GM23338 (cell line): Measurements from ENCODE around the gene DDX25. TPM values are rescaled to one million over a fixed set of nuclear protein-coding genes. Genes with fewer than 3 reads are reported as not detected.

Experiments used
- ATAC-seq: fragments of 200-7000 bp; cut with Tn5 transposase; 3 replicates; pipeline ENCODE4 v1.9.1; 2020
- DNase-seq: peaks from one replicate; pipeline ENCODE4 v3.0.0-alpha.2; 2015; ENCODE audit warnings: low spot score
- H2AFZ ChIP-seq: fragments of 200-600 bp; sonication (generic); 2 replicates; pipeline ENCODE4 v1.8.0; 2016; ENCODE audit warnings: antibody characterized with exemption, mild to moderate bottlenecking, moderate library complexity
- H3F3A ChIP-seq: fragments of 200-600 bp; sonication (generic); replicated peaks from 2 replicates; pipeline ENCODE4 v1.8.0; 2017; ENCODE audit warnings: antibody characterized with exemption, mixed run types, low read depth
- H3K27ac ChIP-seq: fragments of 200-600 bp; sonication (generic); 2 replicates; pipeline ENCODE4 v1.6.1; 2016; ENCODE audit warnings: low read depth
- H3K27me3 ChIP-seq: fragments of 200-600 bp; sonication (generic); 2 replicates; pipeline ENCODE4 v1.8.0; 2016; ENCODE audit warnings: mild to moderate bottlenecking, mixed run types, moderate library complexity; ENCODE audit not compliant: insufficient read depth
- H3K36me3 ChIP-seq: fragments of 200-600 bp; sonication (generic); 2 replicates; pipeline ENCODE4 v1.8.0; 2016; ENCODE audit warnings: mild to moderate bottlenecking; ENCODE audit not compliant: insufficient read depth
- H3K4me1 ChIP-seq: fragments of 200-600 bp; sonication (generic); 2 replicates; pipeline ENCODE4 v1.8.0; 2016; ENCODE audit warnings: mild to moderate bottlenecking, moderate library complexity; ENCODE audit not compliant: insufficient read depth
- H3K4me2 ChIP-seq: fragments of 200-600 bp; sonication (generic); 2 replicates; pipeline ENCODE4 v1.7.1; 2017; ENCODE audit warnings: mixed run types
- H3K4me3 ChIP-seq: fragments of 200-600 bp; sonication (generic); 2 replicates; pipeline ENCODE4 v1.6.1; 2016; ENCODE audit warnings: mixed run types
- H3K79me2 ChIP-seq: fragments of 200-600 bp; sonication (generic); replicated peaks from 2 replicates; pipeline ENCODE4 v1.8.0; 2017; ENCODE audit warnings: mild to moderate bottlenecking; ENCODE audit not compliant: insufficient read depth
- H3K9me2 ChIP-seq: fragments of 200-600 bp; sonication (generic); 2 replicates; pipeline ENCODE4 v1.8.0; 2017; ENCODE audit not compliant: insufficient read depth
- H4K20me1 ChIP-seq: fragments of 200-600 bp; sonication (generic); replicated peaks from 2 replicates; pipeline ENCODE4 v1.8.0; 2017; ENCODE audit warnings: mild to moderate bottlenecking; ENCODE audit not compliant: insufficient read depth
- H3K27ac Mint-ChIP-seq: 2 replicates; pipeline ENCODE4 v1.8.0; 2020; ENCODE audit warnings: inconsistent platforms, mild to moderate bottlenecking, moderate library complexity, mixed read lengths
- H3K27me3 Mint-ChIP-seq: 3 replicates; pipeline ENCODE4 v1.8.0; 2022; ENCODE audit warnings: low read depth, mild to moderate bottlenecking, moderate library complexity, mixed read lengths, inconsistent platforms; ENCODE audit not compliant: insufficient read depth, poor library complexity
- H3K36me3 Mint-ChIP-seq: 3 replicates; pipeline ENCODE4 v1.8.0; 2021; ENCODE audit warnings: low read depth, mild to moderate bottlenecking, inconsistent platforms, moderate library complexity, mixed read lengths
- H3K4me1 Mint-ChIP-seq: 3 replicates; pipeline ENCODE4 v1.8.0; 2020; ENCODE audit warnings: mild to moderate bottlenecking, inconsistent platforms, mixed read lengths
- H3K4me3 Mint-ChIP-seq: 3 replicates; pipeline ENCODE4 v1.8.0; 2021; ENCODE audit warnings: moderate library complexity, mild to moderate bottlenecking, inconsistent platforms, mixed read lengths
- H3K9me3 Mint-ChIP-seq: 3 replicates; pipeline ENCODE4 v1.8.0; 2020; ENCODE audit warnings: moderate library complexity, mild to moderate bottlenecking, inconsistent platforms, mixed read lengths
- CREB1 ChIP-seq: fragments of 250-450 bp; sonication (Bioruptor Pico); IDR thresholded peaks from 2 replicates; pipeline ENCODE4 v1.5.0; 2020; ENCODE audit warnings: low read depth, mild to moderate bottlenecking, moderate library complexity
- EZH2 ChIP-seq: fragments of 200-600 bp; sonication (generic); IDR thresholded peaks from one replicate; pipeline ENCODE4 v1.8.0; 2017; ENCODE audit warnings: antibody characterized with exemption, mild to moderate bottlenecking, low read depth; ENCODE audit not compliant: unreplicated experiment
- EZH2phosphoT487 ChIP-seq: fragments of 200-600 bp; sonication (generic); IDR thresholded peaks from one replicate; pipeline ENCODE4 v1.8.1; 2018; ENCODE audit warnings: antibody characterized with exemption; ENCODE audit not compliant: unreplicated experiment
- JUNB ChIP-seq: IDR thresholded peaks from one replicate; pipeline ENCODE4 v1.6.1; 2016; ENCODE audit warnings: antibody characterized with exemption; ENCODE audit not compliant: unreplicated experiment
- NANOG ChIP-seq: IDR thresholded peaks from 2 replicates; pipeline ENCODE4 v1.6.1; 2016; ENCODE audit warnings: antibody characterized with exemption, borderline replicate concordance
- POLR2AphosphoS5 ChIP-seq: IDR thresholded peaks from 2 replicates; pipeline ENCODE4 v1.6.1; 2016; ENCODE audit warnings: antibody characterized with exemption, low read depth
- STAT1 ChIP-seq: IDR thresholded peaks from one replicate; pipeline ENCODE4 v1.6.1; 2016; ENCODE audit warnings: antibody characterized with exemption; ENCODE audit not compliant: unreplicated experiment
- ZNF114 ChIP-seq: fragments of 250-450 bp; sonication (Bioruptor Pico); IDR thresholded peaks from 2 replicates; pipeline ENCODE4 v1.5.0; 2020; ENCODE audit warnings: mild to moderate bottlenecking, moderate library complexity
- ZNF331 ChIP-seq: fragments of 250-450 bp; sonication (Bioruptor Pico); IDR thresholded peaks from 2 replicates; pipeline ENCODE4 v1.5.0; 2020; ENCODE audit warnings: low read depth, mild to moderate bottlenecking, moderate library complexity
- polyA plus RNA-seq: library from polyadenylated mRNA; unstranded; fragments of >200 nt; fragmentation: Nextera tagmentation; extraction: Ambion mirVana; gene quantifications from 2 replicates; pipeline ENCODE4 v1.2.1, GENCODE V29; 2016
- total RNA-seq: library from RNA; depleted of rRNA; stranded (reverse); fragments of >200 nt; shearing (Covaris generic); gene quantifications from 2 replicates; pipeline ENCODE4 v1.2.3, GENCODE V29; 2014
- TF ChIP-seq, protein P1 (sequence below): IDR thresholded peaks from 2 replicates; pipeline ENCODE4 v1.6.1; 2016; ENCODE audit warnings: antibody characterized with exemption
- TF ChIP-seq, protein P2 (sequence below): IDR thresholded peaks from one replicate; pipeline ENCODE4 v1.6.1; 2018; ENCODE audit warnings: antibody characterized with exemption; ENCODE audit not compliant: unreplicated experiment
- TF ChIP-seq, protein P3 (sequence below): fragments of 250-450 bp; sonication (Bioruptor Pico); IDR thresholded peaks from 2 replicates; pipeline ENCODE4 v1.5.0; 2020; ENCODE audit warnings: mild to moderate bottlenecking, moderate library complexity
- TF ChIP-seq, protein P4 (sequence below), 2 experiments: fragments of 200-600 bp in 1 of 2; sonication (generic) in 1 of 2; conservative IDR thresholded peaks; 2 replicates each; pipeline versions ENCODE4 v1.5.1 to v1.6.1; 2016 to 2017; ENCODE audit warnings: antibody characterized with exemption in 2 of 2, low read depth in 2 of 2, mild to moderate bottlenecking in 2 of 2, moderate library complexity in 1 of 2

Gene DDX25
- total and polyA plus RNA-seq, 2 experiments from 2014 or later, result 20.6 to 23.6 TPM

DNA sequence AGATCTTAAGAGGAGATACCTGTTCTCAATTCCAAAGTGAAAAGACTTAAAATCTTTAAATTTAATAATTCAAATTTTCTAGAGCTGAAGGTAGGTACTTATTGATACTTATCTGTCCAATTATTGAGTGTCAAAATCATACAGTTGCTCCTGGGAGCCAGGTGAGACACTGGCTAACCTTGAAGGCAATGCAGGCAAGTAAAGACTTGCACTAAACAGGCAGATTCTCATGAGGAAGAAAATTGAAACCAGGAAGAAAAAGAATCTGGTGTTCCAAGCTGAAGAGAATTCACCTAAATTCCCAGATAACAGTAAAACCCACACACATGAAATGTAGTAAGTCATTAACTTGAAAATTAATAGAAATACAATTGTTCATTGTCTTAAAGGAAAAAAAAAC, 71.8 kb downstream of the DDX25 start:
- Histone ChIP-seq H3K79me2 (no peaks in the 10 kb centered on the region), H3K9me2 (no peaks in the 10 kb centered on the region), H3K36me3 (no peaks in the 10 kb centered on the region), H3K4me3 (no peak overlapping the region), H2AFZ (no peak overlapping the region), H3K4me2 (no peak overlapping the region), H3F3A (no peaks in the 10 kb centered on the region), H3K4me1 (0 out of 2 replicates have a peak, but pooled peaks cover 10% of the 10 kb centered on the region), H3K27me3 (no peaks in the 10 kb centered on the region), H4K20me1 (no peaks in the 10 kb centered on the region), H3K27ac (no peak overlapping the region)
- H3K4me3 Mint-ChIP-seq, result no peak overlapping the region
- ATAC-seq, result no peak
- no peaks in the 10 kb centered on the region for H3K36me3 Mint-ChIP-seq
- DNase-seq, result no peak
- H3K4me1 Mint-ChIP-seq, result peaks cover 24% of the 10 kb centered on the region
- no peaks in the 10 kb centered on the region for H3K9me3 Mint-ChIP-seq
- no peaks in the 10 kb centered on the region for H3K27me3 Mint-ChIP-seq
- TF ChIP-seq CREB1 (CRISPR knock-in tag) (no peak), ZNF114 (CRISPR knock-in tag) (no peak), STAT1 (no peak), NANOG (no peak), POLR2AphosphoS5 (no peak), EZH2 (no peak), JUNB (no peak), EZH2phosphoT487 (no peak), ZNF331 (CRISPR knock-in tag) (no peak)
- TF ChIP-seq, protein P1, sequence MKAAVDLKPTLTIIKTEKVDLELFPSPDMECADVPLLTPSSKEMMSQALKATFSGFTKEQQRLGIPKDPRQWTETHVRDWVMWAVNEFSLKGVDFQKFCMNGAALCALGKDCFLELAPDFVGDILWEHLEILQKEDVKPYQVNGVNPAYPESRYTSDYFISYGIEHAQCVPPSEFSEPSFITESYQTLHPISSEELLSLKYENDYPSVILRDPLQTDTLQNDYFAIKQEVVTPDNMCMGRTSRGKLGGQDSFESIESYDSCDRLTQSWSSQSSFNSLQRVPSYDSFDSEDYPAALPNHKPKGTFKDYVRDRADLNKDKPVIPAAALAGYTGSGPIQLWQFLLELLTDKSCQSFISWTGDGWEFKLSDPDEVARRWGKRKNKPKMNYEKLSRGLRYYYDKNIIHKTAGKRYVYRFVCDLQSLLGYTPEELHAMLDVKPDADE, result no peak
- TF ChIP-seq, protein P2, sequence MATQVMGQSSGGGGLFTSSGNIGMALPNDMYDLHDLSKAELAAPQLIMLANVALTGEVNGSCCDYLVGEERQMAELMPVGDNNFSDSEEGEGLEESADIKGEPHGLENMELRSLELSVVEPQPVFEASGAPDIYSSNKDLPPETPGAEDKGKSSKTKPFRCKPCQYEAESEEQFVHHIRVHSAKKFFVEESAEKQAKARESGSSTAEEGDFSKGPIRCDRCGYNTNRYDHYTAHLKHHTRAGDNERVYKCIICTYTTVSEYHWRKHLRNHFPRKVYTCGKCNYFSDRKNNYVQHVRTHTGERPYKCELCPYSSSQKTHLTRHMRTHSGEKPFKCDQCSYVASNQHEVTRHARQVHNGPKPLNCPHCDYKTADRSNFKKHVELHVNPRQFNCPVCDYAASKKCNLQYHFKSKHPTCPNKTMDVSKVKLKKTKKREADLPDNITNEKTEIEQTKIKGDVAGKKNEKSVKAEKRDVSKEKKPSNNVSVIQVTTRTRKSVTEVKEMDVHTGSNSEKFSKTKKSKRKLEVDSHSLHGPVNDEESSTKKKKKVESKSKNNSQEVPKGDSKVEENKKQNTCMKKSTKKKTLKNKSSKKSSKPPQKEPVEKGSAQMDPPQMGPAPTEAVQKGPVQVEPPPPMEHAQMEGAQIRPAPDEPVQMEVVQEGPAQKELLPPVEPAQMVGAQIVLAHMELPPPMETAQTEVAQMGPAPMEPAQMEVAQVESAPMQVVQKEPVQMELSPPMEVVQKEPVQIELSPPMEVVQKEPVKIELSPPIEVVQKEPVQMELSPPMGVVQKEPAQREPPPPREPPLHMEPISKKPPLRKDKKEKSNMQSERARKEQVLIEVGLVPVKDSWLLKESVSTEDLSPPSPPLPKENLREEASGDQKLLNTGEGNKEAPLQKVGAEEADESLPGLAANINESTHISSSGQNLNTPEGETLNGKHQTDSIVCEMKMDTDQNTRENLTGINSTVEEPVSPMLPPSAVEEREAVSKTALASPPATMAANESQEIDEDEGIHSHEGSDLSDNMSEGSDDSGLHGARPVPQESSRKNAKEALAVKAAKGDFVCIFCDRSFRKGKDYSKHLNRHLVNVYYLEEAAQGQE, result no peak
- TF ChIP-seq, protein P3, sequence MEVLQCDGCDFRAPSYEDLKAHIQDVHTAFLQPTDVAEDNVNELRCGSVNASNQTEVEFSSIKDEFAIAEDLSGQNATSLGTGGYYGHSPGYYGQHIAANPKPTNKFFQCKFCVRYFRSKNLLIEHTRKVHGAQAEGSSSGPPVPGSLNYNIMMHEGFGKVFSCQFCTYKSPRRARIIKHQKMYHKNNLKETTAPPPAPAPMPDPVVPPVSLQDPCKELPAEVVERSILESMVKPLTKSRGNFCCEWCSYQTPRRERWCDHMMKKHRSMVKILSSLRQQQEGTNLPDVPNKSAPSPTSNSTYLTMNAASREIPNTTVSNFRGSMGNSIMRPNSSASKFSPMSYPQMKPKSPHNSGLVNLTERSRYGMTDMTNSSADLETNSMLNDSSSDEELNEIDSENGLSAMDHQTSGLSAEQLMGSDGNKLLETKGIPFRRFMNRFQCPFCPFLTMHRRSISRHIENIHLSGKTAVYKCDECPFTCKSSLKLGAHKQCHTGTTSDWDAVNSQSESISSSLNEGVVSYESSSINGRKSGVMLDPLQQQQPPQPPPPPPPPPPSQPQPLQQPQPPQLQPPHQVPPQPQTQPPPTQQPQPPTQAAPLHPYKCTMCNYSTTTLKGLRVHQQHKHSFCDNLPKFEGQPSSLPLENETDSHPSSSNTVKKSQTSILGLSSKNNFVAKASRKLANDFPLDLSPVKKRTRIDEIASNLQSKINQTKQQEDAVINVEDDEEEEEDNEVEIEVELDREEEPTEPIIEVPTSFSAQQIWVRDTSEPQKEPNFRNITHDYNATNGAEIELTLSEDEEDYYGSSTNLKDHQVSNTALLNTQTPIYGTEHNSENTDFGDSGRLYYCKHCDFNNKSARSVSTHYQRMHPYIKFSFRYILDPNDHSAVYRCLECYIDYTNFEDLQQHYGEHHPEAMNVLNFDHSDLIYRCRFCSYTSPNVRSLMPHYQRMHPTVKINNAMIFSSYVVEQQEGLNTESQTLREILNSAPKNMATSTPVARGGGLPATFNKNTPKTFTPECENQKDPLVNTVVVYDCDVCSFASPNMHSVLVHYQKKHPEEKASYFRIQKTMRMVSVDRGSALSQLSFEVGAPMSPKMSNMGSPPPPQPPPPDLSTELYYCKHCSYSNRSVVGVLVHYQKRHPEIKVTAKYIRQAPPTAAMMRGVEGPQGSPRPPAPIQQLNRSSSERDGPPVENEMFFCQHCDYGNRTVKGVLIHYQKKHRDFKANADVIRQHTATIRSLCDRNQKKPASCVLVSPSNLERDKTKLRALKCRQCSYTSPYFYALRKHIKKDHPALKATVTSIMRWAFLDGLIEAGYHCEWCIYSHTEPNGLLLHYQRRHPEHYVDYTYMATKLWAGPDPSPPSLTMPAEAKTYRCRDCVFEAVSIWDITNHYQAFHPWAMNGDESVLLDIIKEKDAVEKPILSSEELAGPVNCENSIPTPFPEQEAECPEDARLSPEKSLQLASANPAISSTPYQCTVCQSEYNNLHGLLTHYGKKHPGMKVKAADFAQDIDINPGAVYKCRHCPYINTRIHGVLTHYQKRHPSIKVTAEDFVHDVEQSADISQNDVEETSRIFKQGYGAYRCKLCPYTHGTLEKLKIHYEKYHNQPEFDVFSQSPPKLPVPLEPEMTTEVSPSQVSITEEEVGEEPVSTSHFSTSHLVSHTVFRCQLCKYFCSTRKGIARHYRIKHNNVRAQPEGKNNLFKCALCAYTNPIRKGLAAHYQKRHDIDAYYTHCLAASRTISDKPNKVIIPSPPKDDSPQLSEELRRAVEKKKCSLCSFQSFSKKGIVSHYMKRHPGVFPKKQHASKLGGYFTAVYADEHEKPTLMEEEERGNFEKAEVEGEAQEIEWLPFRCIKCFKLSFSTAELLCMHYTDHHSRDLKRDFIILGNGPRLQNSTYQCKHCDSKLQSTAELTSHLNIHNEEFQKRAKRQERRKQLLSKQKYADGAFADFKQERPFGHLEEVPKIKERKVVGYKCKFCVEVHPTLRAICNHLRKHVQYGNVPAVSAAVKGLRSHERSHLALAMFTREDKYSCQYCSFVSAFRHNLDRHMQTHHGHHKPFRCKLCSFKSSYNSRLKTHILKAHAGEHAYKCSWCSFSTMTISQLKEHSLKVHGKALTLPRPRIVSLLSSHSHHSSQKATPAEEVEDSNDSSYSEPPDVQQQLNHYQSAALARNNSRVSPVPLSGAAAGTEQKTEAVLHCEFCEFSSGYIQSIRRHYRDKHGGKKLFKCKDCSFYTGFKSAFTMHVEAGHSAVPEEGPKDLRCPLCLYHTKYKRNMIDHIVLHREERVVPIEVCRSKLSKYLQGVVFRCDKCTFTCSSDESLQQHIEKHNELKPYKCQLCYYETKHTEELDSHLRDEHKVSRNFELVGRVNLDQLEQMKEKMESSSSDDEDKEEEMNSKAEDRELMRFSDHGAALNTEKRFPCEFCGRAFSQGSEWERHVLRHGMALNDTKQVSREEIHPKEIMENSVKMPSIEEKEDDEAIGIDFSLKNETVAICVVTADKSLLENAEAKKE (CRISPR knock-in tag), result no peak
- TF ChIP-seq, protein P4, sequence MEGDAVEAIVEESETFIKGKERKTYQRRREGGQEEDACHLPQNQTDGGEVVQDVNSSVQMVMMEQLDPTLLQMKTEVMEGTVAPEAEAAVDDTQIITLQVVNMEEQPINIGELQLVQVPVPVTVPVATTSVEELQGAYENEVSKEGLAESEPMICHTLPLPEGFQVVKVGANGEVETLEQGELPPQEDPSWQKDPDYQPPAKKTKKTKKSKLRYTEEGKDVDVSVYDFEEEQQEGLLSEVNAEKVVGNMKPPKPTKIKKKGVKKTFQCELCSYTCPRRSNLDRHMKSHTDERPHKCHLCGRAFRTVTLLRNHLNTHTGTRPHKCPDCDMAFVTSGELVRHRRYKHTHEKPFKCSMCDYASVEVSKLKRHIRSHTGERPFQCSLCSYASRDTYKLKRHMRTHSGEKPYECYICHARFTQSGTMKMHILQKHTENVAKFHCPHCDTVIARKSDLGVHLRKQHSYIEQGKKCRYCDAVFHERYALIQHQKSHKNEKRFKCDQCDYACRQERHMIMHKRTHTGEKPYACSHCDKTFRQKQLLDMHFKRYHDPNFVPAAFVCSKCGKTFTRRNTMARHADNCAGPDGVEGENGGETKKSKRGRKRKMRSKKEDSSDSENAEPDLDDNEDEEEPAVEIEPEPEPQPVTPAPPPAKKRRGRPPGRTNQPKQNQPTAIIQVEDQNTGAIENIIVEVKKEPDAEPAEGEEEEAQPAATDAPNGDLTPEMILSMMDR (conservative IDR thresholded peaks at IDR 0.05; ENCODE audit: low read depth in 2 of 2), result no peak
- no peak overlapping the region for H3K27ac Mint-ChIP-seq
